K562 (cell line): ENCODE measurements around the gene GDF15. TPM values are rescaled to one million over a fixed set of nuclear protein-coding genes. Genes with fewer than 3 reads are reported as not detected.

Experiments
- E2F6 ChIP-seq, 2 experiments: IDR thresholded peaks; 2 replicates each; pipeline ENCODE4 v1.6.1; 2011; ENCODE audit warnings: borderline replicate concordance in 1 of 2, control low read depth in 1 of 2, low read depth in 1 of 2, low read length in 1 of 2, mild to moderate bottlenecking in 1 of 2, mixed read lengths in 1 of 2, moderate library complexity in 1 of 2; ENCODE audit not compliant: insufficient read depth in 1 of 2, insufficient read length in 1 of 2, poor library complexity in 1 of 2, severe bottlenecking in 1 of 2; ENCODE audit errors: extremely low read depth in 1 of 2
- FOXJ2 ChIP-seq: fragments of 200-800 bp; sonication (Bioruptor generic); IDR thresholded peaks from 2 replicates; pipeline ENCODE4 v1.6.1; 2016; ENCODE audit warnings: missing genetic modification characterization, missing compliant biosample characterization
- FOXK2 ChIP-seq, 2 experiments: fragments of 450-650 bp; IDR thresholded peaks in 1 of 2; conservative IDR thresholded peaks in 1 of 2; 2 replicates each; pipeline ENCODE4 v1.6.1; 2016; ENCODE audit warnings: low read depth in 2 of 2, mild to moderate bottlenecking in 1 of 2
- GATAD2A ChIP-seq: fragments of 450-650 bp; IDR thresholded peaks from 2 replicates; pipeline ENCODE4 v1.6.1; 2017
- MAFG ChIP-seq: fragments of 450-650 bp; conservative IDR thresholded peaks from 2 replicates; pipeline ENCODE4 v1.6.1; 2016; ENCODE audit warnings: missing genetic modification characterization, missing compliant biosample characterization
- MAX ChIP-seq: sonication (generic); formaldehyde crosslinking; IDR thresholded peaks from 2 replicates; pipeline ENCODE4 v1.9.0; 2022; ENCODE audit warnings: mild to moderate bottlenecking, missing genetic modification reagents
- PATZ1 ChIP-seq: fragments of 250-450 bp; sonication (Bioruptor Pico); IDR thresholded peaks from 2 replicates; pipeline ENCODE4 v1.5.0; 2020; ENCODE audit warnings: mild to moderate bottlenecking, borderline replicate concordance
- RREB1 ChIP-seq: fragments of 250-450 bp; sonication (Bioruptor Pico); IDR thresholded peaks from 2 replicates; pipeline ENCODE4 v1.4.0; 2020
- ZNF175 ChIP-seq: fragments of 200-800 bp; sonication (Bioruptor generic); IDR thresholded peaks from 2 replicates; pipeline ENCODE4 v1.6.1; 2016; ENCODE audit warnings: low read depth, mild to moderate bottlenecking, missing genetic modification characterization, missing compliant biosample characterization
- ZNF282 ChIP-seq: sonication (generic); formaldehyde crosslinking; IDR thresholded peaks from 2 replicates; pipeline ENCODE4 v1.8.1; 2023; ENCODE audit warnings: missing genetic modification reagents
- ZNF316 ChIP-seq: fragments of 450-650 bp; IDR thresholded peaks from 2 replicates; pipeline ENCODE4 v1.6.1; 2016
- polyA plus RNA-seq, 8 experiments: library from polyadenylated mRNA; depleted of rRNA in 4 of 8; stranded (reverse) in 5 of 8; unstranded in 3 of 8; fragments of >200 nt; fragmentation: Nextera tagmentation in 2 of 8; fragmentation: Illumina TruSeq in 1 of 8; extraction: Ambion mirVana in 2 of 8; extraction: Trizol in 1 of 8; gene quantifications; 2 replicates each; pipeline versions ENCODE4 v1.2.1 to v1.2.3, GENCODE V29; 2011 to 2014; ENCODE audit warnings: inconsistent platforms in 1 of 8, missing spikeins in 1 of 8
- total RNA-seq, 7 experiments: library from RNA; depleted of rRNA in 6 of 7; stranded (reverse); fragments of >200 nt in 6 of 7; fragmentation: Illumina TruSeq in 2 of 7; extraction: Trizol in 2 of 7; gene quantifications; 2 replicates each; pipeline versions ENCODE4 v1.2.1 to v1.2.3, GENCODE V29; 2011 to 2021; ENCODE audit warnings: low replicate concordance in 1 of 7

Gene GDF15
- total and polyA plus RNA-seq, 9 of the 15 experiments (the other 6 are each of a cell fraction or from before 2014, with no cell fraction given) = 2.3 to 82.4 (median 12.5) TPM

GRCh38 chr19:18379803-18380747, 5.9 kb upstream of the GDF15 start (continued):
- TF ChIP-seq FOXJ2 (tag) = peak; percentile 89
- TF ChIP-seq E2F6 (IDR thresholded peaks at IDR 0.05; ENCODE audit: borderline replicate concordance in 1 of 2, extremely low read depth in 1 of 2, insufficient read depth in 1 of 2, insufficient read length in 1 of 2, low read depth in 1 of 2, low read length in 1 of 2, poor library complexity in 1 of 2, severe bottlenecking in 1 of 2) = peak in 1 of 2 experiments; percentile 87
- TF ChIP-seq FOXK2 (conservative IDR thresholded peaks at IDR 0.05 in 1 of 2, IDR thresholded peaks at IDR 0.05 in 1 of 2; ENCODE audit: low read depth in 2 of 2) = peak; percentile 68 to 73
- TF ChIP-seq RREB1 = peak; percentile 86; the same call in 1 of the 2 replicates
- TF ChIP-seq MAX (CRISPR knock-in tag) = peak; percentile 91
- TF ChIP-seq ZNF282 (CRISPR knock-in tag) = no peak
- TF ChIP-seq MAFG (tag) = peak; percentile 86
- no peak for TF ChIP-seq PATZ1 (CRISPR knock-in tag)
- TF ChIP-seq GATAD2A = 0 out of 2 replicates have a peak, but pooled peaks have one; percentile 6
- TF ChIP-seq ZNF316 = peak; percentile 88
- TF ChIP-seq ZNF175 = 0 out of 2 replicates have a peak, but pooled peaks have one; percentile 25
